Brain microvascular endothelial cell (primary cell): ENCODE measurements around the gene ARMC9.

ENCODE experiments used
- DNase-seq: peaks from one replicate; pipeline ENCODE4 v3.0.0-alpha.2; 2020
- H3K27ac ChIP-seq: fragments of 250-450 bp; sonication (Bioruptor Pico); 2 replicates; pipeline ENCODE4 v1.5.1; 2020; ENCODE audit warnings: mild to moderate bottlenecking, moderate library complexity
- H3K27me3 ChIP-seq: fragments of 250-450 bp; sonication (Bioruptor Pico); replicated peaks from 2 replicates; pipeline ENCODE4 v1.5.1; 2020; ENCODE audit warnings: mild to moderate bottlenecking
- H3K36me3 ChIP-seq: fragments of 250-450 bp; sonication (Bioruptor Pico); replicated peaks from 2 replicates; pipeline ENCODE4 v1.5.1; 2020; ENCODE audit warnings: mild to moderate bottlenecking
- H3K4me3 ChIP-seq: 2 replicates; pipeline ENCODE4 v1.5.1; 2011; ENCODE audit warnings: low read depth, mild to moderate bottlenecking, control low read depth, low read length, moderate library complexity
- in situ Hi-C: cut with HindIII; loops from 2 replicates; pipeline ENCODE4 v1.10.0; 2017; ENCODE audit warnings: low sequenced_read_pairs, low pct_ligation_motif_present
- TF ChIP-seq, protein P1 (sequence below): IDR thresholded peaks from 2 replicates; pipeline ENCODE4 v1.5.1; 2011; ENCODE audit warnings: low read depth, mild to moderate bottlenecking, moderate library complexity, low read length, control low read depth, inconsistent platforms; ENCODE audit errors: missing control alignments

ARMC9 gene

GRCh38 chr2:231278868-231279267, 80.4 kb downstream of the ARMC9 start:
- DNase-seq = no peak
- in situ Hi-C loops = no loop called here

GRCh38 chr2:231280846-231281245, 82.4 kb downstream of the ARMC9 start:
- no peak for DNase-seq
- Histone ChIP-seq H3K4me3 (no peak overlapping the region), H3K36me3 (peaks cover 65% of the 10 kb centered on the region), H3K27me3 (no peaks in the 10 kb centered on the region), H3K27ac (no peak overlapping the region)
- TF ChIP-seq, protein P1, sequence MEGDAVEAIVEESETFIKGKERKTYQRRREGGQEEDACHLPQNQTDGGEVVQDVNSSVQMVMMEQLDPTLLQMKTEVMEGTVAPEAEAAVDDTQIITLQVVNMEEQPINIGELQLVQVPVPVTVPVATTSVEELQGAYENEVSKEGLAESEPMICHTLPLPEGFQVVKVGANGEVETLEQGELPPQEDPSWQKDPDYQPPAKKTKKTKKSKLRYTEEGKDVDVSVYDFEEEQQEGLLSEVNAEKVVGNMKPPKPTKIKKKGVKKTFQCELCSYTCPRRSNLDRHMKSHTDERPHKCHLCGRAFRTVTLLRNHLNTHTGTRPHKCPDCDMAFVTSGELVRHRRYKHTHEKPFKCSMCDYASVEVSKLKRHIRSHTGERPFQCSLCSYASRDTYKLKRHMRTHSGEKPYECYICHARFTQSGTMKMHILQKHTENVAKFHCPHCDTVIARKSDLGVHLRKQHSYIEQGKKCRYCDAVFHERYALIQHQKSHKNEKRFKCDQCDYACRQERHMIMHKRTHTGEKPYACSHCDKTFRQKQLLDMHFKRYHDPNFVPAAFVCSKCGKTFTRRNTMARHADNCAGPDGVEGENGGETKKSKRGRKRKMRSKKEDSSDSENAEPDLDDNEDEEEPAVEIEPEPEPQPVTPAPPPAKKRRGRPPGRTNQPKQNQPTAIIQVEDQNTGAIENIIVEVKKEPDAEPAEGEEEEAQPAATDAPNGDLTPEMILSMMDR = no peak
- in situ Hi-C loops = no loop called here

More at GRCh38 chr2:231278868-231279267, 80.4 kb downstream of the ARMC9 start:
- TF ChIP-seq, protein P1 = no peak
- Histone ChIP-seq H3K27me3 (no peaks in the 10 kb centered on the region), H3K4me3 (no peak overlapping the region), H3K27ac (no peak overlapping the region), H3K36me3 (peaks cover 78% of the 10 kb centered on the region)

- H3K27ac ChIP-seq = no peak overlapping the region
Observed at GRCh38 chr2:231284296-231284695, 85.9 kb downstream of the ARMC9 start.

DNA sequence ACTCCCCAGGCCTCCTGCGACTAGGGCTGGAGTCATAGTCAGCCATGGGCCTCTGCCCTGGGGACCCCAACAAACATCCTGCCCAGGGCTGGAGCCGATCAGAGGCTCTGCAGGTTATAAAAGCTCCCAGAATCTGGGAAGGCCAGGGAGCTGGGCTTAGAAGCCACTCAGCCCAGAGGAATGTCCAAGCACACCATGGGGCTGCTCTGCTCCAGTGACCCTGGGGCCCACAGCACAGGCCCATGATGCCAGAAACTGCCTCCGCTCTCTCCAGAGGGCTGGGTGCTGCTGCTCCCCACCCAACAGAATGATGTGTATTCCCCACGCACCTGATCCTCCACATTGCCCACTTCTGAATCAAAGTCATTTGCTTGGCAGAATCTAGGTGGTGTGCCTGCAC, 88.5 kb downstream of the ARMC9 start:
- no peak for DNase-seq
- H3K27ac ChIP-seq = no peak overlapping the region

More at GRCh38 chr2:231284296-231284695, 85.9 kb downstream of the ARMC9 start:
- in situ Hi-C loops = no loop called here
- TF ChIP-seq, protein P1 = no peak
- Histone ChIP-seq H3K36me3 (peaks cover 52% of the 10 kb centered on the region), H3K4me3 (no peak overlapping the region), H3K27me3 (no peaks in the 10 kb centered on the region)
- DNase-seq = no peak

GRCh38 chr2:231287696-231288095, 89.3 kb downstream of the ARMC9 start:
- no peak overlapping the region for H3K27ac ChIP-seq
- H3K36me3 ChIP-seq = peaks cover 43% of the 10 kb centered on the region
- H3K27me3 ChIP-seq = no peaks in the 10 kb centered on the region
- TF ChIP-seq, protein P1 = no peak
- no peak overlapping the region for H3K4me3 ChIP-seq
- in situ Hi-C loops = no loop called here
- DNase-seq = no peak

More for the DNA sequence above, 88.5 kb downstream of the ARMC9 start:
- in situ Hi-C loops = no loop called here
- no peaks in the 10 kb centered on the region for H3K27me3 ChIP-seq
- peaks cover 40% of the 10 kb centered on the region for H3K36me3 ChIP-seq
- no peak overlapping the region for H3K4me3 ChIP-seq
- TF ChIP-seq, protein P1 = no peak

GRCh38 chr2:231288590-231288989, 90.2 kb downstream of the ARMC9 start:
- in situ Hi-C loops = no loop called here
- no peak overlapping the region for H3K27ac ChIP-seq
- TF ChIP-seq, protein P1 = no peak

More at GRCh38 chr2:231288590-231288989, 90.2 kb downstream of the ARMC9 start:
- Histone ChIP-seq H3K27me3 (no peaks in the 10 kb centered on the region), H3K4me3 (no peak overlapping the region), H3K36me3 (peaks cover 41% of the 10 kb centered on the region)
- no peak for DNase-seq
